CD4-positive, CD25-positive, alpha-beta regulatory T cell (primary cell): Measurements from ENCODE around the gene RORB. TPM values are rescaled to one million over a fixed set of nuclear protein-coding genes. Genes with fewer than 3 reads are reported as not detected.

ENCODE experiments used
- ATAC-seq, 2 donors: fragments of 150-1000 bp; cut with Tn5 transposase; one replicate each; pipeline ENCODE4 v1.10.0; 2021; ENCODE audit warnings: low read depth in 2 of 2, moderate number of reproducible peaks in 2 of 2, moderate library complexity in 1 of 2
- DNase-seq, 3 donors: peaks; one replicate each; pipeline versions ENCODE4 v3.0.0 to v3.0.0-alpha.2; 2012 to 2022; ENCODE audit warnings: mixed read lengths in 1 of 3
- H3K27ac ChIP-seq: one replicate; pipeline ENCODE4 v1.7.0; 2013; ENCODE audit warnings: mild to moderate bottlenecking, low read length; ENCODE audit not compliant: insufficient read depth, poor library complexity, severe bottlenecking
- H3K27me3 ChIP-seq: one replicate; pipeline ENCODE4 v1.7.0; 2013; ENCODE audit warnings: low read length; ENCODE audit not compliant: control insufficient read depth, insufficient read depth
- H3K36me3 ChIP-seq: one replicate; pipeline ENCODE4 v1.7.0; 2013; ENCODE audit warnings: mild to moderate bottlenecking, low read length, moderate library complexity; ENCODE audit not compliant: control insufficient read depth, insufficient read depth
- H3K4me1 ChIP-seq: 2 replicates; pipeline ENCODE4 v1.7.0; 2013; ENCODE audit warnings: mild to moderate bottlenecking, low read length; ENCODE audit not compliant: insufficient read depth, control insufficient read depth, poor library complexity, severe bottlenecking
- H3K4me3 ChIP-seq: one replicate; pipeline ENCODE4 v1.7.0; 2013; ENCODE audit warnings: low read depth, mild to moderate bottlenecking, low read length, moderate library complexity
- H3K9me3 ChIP-seq, 2 experiments: 1 replicate in 1 of 2; 2 replicates in 1 of 2; pipeline ENCODE4 v1.7.0; 2013; ENCODE audit warnings: low read length in 2 of 2, mild to moderate bottlenecking in 1 of 2, moderate library complexity in 1 of 2; ENCODE audit not compliant: control insufficient read depth in 2 of 2
- H3K27ac Mint-ChIP-seq, 3 donors: one replicate each; pipeline ENCODE4 v1.8.0; 2020 to 2022; ENCODE audit warnings: mild to moderate bottlenecking in 3 of 3, mixed read lengths in 3 of 3, moderate library complexity in 2 of 3
- H3K27me3 Mint-ChIP-seq: one replicate; pipeline ENCODE4 v1.8.0; 2022; ENCODE audit warnings: mild to moderate bottlenecking, mixed read lengths
- H3K36me3 Mint-ChIP-seq: one replicate; pipeline ENCODE4 v1.8.0; 2020; ENCODE audit warnings: mixed read lengths
- H3K4me1 Mint-ChIP-seq, 4 donors: one replicate each; pipeline ENCODE4 v1.8.0; 2020 to 2022; ENCODE audit warnings: mixed read lengths in 4 of 4, mild to moderate bottlenecking in 1 of 4
- H3K4me3 Mint-ChIP-seq, 4 donors: one replicate each; pipeline ENCODE4 v1.8.0; 2020 to 2022; ENCODE audit warnings: mild to moderate bottlenecking in 4 of 4, mixed read lengths in 4 of 4, moderate library complexity in 3 of 4
- H3K9me3 Mint-ChIP-seq, 7 donors: one replicate each; pipeline ENCODE4 v1.8.0; 2020 to 2022; ENCODE audit warnings: mixed read lengths in 7 of 7, mild to moderate bottlenecking in 3 of 7, moderate library complexity in 2 of 7
- polyA plus RNA-seq, 4 donors: library from polyadenylated mRNA; unstranded; fragments of 300-500 nt; fragmentation: Illumina TruSeq; gene quantifications; one replicate each; pipeline ENCODE4 v1.2.3, GENCODE V29; 2021
- total RNA-seq: library from RNA; stranded (reverse); gene quantifications from one replicate; pipeline ENCODE4 v1.2.3, GENCODE V29; 2022

RORB gene
- total and polyA plus RNA-seq, 5 donors from 2014 or later: not detected

DNA sequence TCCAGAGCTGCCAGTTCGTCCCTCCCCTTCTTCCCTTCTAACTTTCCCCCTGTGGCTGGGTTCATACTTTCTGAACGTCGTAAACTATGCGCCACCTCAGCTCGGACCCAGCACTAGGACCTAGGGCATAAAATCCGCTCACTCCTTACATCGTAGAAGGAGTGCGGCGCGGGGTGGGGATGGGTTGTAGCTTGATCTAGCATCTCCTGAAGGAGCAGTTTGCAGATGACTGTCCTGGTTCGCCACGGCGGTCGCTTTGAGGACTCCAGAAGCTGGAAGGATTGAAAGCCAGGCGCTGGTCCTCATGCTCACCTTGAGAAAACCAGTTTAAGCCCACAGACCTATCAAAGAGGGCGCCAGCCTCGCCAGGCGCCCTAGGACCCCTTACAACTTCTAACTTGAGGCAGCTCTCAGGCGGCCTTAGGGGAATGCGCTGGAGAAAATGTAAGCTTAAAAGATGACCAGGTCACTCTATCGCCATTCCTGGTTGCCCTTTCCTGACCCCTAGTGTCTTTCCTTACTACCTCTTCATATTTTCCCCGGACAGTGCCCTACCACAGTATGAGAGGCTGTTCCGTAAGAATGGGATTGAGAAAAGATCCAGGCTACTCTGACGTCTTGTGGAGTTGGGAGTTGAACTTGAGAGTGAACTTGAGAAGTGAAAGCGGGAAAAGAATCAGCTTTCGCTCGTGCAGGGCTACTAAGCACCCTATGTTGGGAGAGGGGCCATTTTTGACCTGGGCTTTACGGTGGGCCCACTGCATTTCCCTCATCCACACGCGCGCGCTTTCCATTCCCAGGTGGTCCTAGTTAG is 2.8 kb downstream of the RORB start:
- Histone ChIP-seq H3K27me3 (peaks cover 20% of the 10 kb centered on the region), H3K27ac (no peak overlapping the region), H3K4me3 (no peak overlapping the region), H3K9me3 (no peaks in the 10 kb centered on the region), H3K36me3 (no peaks in the 10 kb centered on the region), H3K4me1 (peaks cover 6% of the 10 kb centered on the region)
- Mint-ChIP-seq H3K9me3 (peaks cover 0 to 8% (median 0%) of the 10 kb centered on the region in 7 donors), H3K4me1 (peaks cover 9 to 28% (median 13%) of the 10 kb centered on the region in 4 donors), H3K27ac (no peak overlapping the region), H3K36me3 (no peaks in the 10 kb centered on the region), H3K27me3 (peaks cover 64% of the 10 kb centered on the region), H3K4me3 (peak overlapping the region; percentile 8 to 50 (median 40))
- DNase-seq (no peak), ATAC-seq (no peak)

DNA sequence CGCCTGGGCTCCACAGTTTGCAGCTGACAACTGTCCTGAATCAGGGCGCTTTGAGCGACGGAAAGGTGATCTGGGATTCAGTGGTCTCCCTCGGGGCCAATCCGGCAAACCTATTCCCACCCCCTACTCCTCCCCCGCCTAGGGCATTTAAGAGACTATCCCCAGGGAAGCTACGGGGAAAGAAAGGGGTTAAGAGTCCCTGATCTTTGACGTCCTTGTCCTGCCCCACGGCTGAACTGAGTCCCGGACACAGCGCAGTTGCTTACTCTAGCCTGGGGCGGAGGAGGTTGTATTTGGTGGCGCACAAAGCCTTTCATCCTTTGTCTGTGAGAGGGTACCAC is 3.4 kb downstream of the RORB start:
- Mint-ChIP-seq H3K9me3 (peaks cover 0 to 8% (median 0%) of the 10 kb centered on the region in 7 donors), H3K4me3 (peak overlapping the region in 3 of 4 donors; percentile 8 to 25 (median 13)), H3K27ac (no peak overlapping the region), H3K4me1 (peaks cover 9 to 28% (median 13%) of the 10 kb centered on the region in 4 donors), H3K36me3 (no peaks in the 10 kb centered on the region), H3K27me3 (peaks cover 62% of the 10 kb centered on the region)
- H3K27me3 ChIP-seq: peaks cover 19% of the 10 kb centered on the region
- H3K27ac ChIP-seq: no peak overlapping the region
- no peak for ATAC-seq
- no peaks in the 10 kb centered on the region for H3K36me3 ChIP-seq
- DNase-seq: no peak
- no peak overlapping the region for H3K4me3 ChIP-seq
- H3K4me1 ChIP-seq: peaks cover 6% of the 10 kb centered on the region
- H3K9me3 ChIP-seq: no peaks in the 10 kb centered on the region

DNA sequence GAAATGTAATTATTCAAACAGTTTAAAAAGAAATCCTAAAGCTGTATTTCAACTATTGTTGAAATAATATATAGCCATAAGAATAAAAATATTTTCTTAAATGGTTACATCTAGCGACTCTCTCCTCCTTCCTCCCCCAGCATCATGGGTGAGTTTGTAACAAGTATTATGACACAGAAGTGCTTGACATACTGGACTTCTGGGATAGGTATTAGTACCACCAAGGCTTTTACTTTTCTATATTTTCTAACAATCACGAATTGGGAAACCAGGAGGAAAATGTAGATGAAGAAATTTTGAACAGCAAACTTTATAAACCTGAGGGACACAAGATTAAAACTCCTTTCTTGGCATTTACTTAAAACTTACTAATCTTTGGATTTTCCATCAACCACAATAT is 4.4 kb downstream of the RORB start:
- H3K27ac ChIP-seq: no peak overlapping the region
- Mint-ChIP-seq H3K27ac (no peak overlapping the region), H3K36me3 (no peaks in the 10 kb centered on the region), H3K27me3 (peaks cover 53% of the 10 kb centered on the region), H3K4me1 (peaks cover 8 to 26% (median 10%) of the 10 kb centered on the region in 4 donors), H3K9me3 (peaks cover 0 to 4% (median 0%) of the 10 kb centered on the region in 7 donors), H3K4me3 (no peak overlapping the region)
- DNase-seq: no peak
- peaks cover 6% of the 10 kb centered on the region for H3K4me1 ChIP-seq
- H3K36me3 ChIP-seq: no peaks in the 10 kb centered on the region
- H3K9me3 ChIP-seq: no peaks in the 10 kb centered on the region
- H3K27me3 ChIP-seq: peaks cover 10% of the 10 kb centered on the region
- no peak for ATAC-seq
- no peak overlapping the region for H3K4me3 ChIP-seq

DNA sequence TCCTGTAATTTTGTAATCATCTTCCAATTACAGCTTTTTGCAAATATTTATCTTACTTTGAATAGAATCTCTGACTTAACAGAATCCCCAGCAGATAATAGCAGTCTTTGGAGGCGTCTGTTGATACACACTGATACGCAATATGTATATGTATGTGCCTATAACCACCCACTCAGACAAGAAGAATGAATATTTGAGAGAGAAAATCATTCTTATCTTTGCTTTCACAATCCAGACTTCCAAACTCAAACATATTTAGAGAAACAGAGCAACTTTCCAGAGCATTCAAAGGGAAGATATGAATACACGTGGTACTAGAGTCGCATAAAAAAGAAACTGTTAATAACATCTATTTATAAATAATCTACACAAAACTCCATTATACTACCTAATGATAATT is 6.1 kb downstream of the RORB start:
- no peak overlapping the region for H3K27ac Mint-ChIP-seq
- peaks cover 0 to 15% (median 1%) of the 10 kb centered on the region in 4 donors for H3K4me1 Mint-ChIP-seq
- Histone ChIP-seq H3K27ac (no peak overlapping the region), H3K4me1 (peaks cover 5% of the 10 kb centered on the region), H3K9me3 (no peaks in the 10 kb centered on the region), H3K4me3 (no peak overlapping the region), H3K27me3 (peaks cover 10% of the 10 kb centered on the region), H3K36me3 (no peaks in the 10 kb centered on the region)
- no peak overlapping the region for H3K4me3 Mint-ChIP-seq
- H3K9me3 Mint-ChIP-seq: peaks cover 0 to 2% (median 0%) of the 10 kb centered on the region in 7 donors
- DNase-seq (no peak), ATAC-seq (no peak)
- peaks cover 36% of the 10 kb centered on the region for H3K27me3 Mint-ChIP-seq
- no peaks in the 10 kb centered on the region for H3K36me3 Mint-ChIP-seq

DNA sequence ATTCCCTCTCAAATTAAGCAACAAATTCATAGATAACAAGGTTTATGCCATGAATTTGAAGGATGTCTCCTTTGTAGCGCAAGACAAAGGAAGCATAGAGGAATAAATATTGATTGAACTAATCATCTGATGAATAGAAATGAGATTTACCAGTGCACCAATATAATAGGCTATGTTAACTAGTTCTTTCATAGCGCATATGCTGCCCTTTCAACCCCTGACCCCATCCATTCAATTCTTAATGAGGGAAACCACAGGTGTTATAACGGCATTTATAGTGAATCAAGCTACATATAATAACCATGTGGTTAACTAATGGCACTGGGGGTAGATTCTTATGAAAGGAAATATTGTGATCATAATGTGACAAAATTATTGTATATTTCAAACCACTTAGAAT is 6.5 kb downstream of the RORB start:
- Histone ChIP-seq H3K27ac (no peak overlapping the region), H3K4me3 (no peak overlapping the region), H3K9me3 (no peaks in the 10 kb centered on the region), H3K4me1 (peaks cover under 1% of the 10 kb centered on the region), H3K27me3 (peaks cover 10% of the 10 kb centered on the region), H3K36me3 (no peaks in the 10 kb centered on the region)
- DNase-seq: no peak
- Mint-ChIP-seq H3K4me1 (peaks cover 0 to 15% (median 1%) of the 10 kb centered on the region in 4 donors), H3K4me3 (no peak overlapping the region), H3K36me3 (no peaks in the 10 kb centered on the region), H3K27ac (no peak overlapping the region), H3K27me3 (peaks cover 32% of the 10 kb centered on the region), H3K9me3 (peaks cover 0 to 2% (median 0%) of the 10 kb centered on the region in 7 donors)
- ATAC-seq: no peak

DNA sequence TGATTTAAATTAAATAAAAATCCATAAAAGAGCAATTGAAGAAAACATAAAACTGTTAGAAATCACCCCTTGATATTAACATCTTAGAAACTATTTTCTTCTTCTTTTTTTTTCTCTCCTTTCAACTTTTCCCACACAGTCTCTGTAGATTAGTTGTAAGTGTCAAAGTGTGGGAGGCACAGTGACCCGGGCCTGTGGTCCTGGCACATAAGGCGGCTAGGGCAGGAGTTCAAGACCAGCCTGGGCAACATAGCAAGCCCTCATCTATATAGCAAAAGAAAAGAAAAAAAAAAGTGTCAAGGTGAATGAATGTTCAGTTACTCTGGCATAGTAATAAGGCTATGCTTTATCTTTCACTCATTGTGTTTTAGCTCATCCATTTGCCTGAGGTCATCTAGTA is 14.2 kb downstream of the RORB start:
- Histone ChIP-seq H3K4me1 (no peaks in the 10 kb centered on the region), H3K4me3 (no peak overlapping the region), H3K27me3 (no peaks in the 10 kb centered on the region), H3K9me3 (no peaks in the 10 kb centered on the region), H3K27ac (no peak overlapping the region), H3K36me3 (no peaks in the 10 kb centered on the region)
- no peaks in the 10 kb centered on the region for H3K27me3 Mint-ChIP-seq
- H3K36me3 Mint-ChIP-seq: no peaks in the 10 kb centered on the region
- no peak for DNase-seq
- peaks cover 0 to 3% (median 0%) of the 10 kb centered on the region in 7 donors for H3K9me3 Mint-ChIP-seq
- no peak for ATAC-seq
- H3K27ac Mint-ChIP-seq: no peak overlapping the region
- no peaks in the 10 kb centered on the region for H3K4me1 Mint-ChIP-seq
- H3K4me3 Mint-ChIP-seq: no peak overlapping the region

DNA sequence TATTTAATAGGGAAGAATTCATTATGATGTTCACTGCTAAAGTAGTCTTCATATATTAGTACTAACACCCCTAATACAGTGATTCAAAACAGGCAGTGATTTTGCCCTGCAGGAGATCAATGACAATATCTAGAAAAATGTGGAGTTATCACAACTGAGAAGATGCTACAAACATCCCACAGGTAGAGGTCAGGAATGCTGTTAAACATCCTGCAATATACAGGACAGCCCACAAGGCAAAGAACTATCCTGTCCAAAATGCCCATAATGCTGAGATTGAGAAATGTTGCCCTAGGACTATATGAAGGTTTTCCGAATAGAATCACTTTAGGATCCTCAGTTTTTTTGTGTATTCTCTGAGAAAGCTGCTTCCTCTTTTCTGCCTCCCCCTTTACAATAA is 15.3 kb downstream of the RORB start:
- Histone ChIP-seq H3K36me3 (no peaks in the 10 kb centered on the region), H3K4me1 (no peaks in the 10 kb centered on the region), H3K27ac (no peak overlapping the region), H3K27me3 (no peaks in the 10 kb centered on the region), H3K4me3 (no peak overlapping the region), H3K9me3 (no peaks in the 10 kb centered on the region)
- Mint-ChIP-seq H3K4me3 (no peak overlapping the region), H3K4me1 (no peaks in the 10 kb centered on the region), H3K36me3 (no peaks in the 10 kb centered on the region), H3K9me3 (peaks cover 0 to 3% (median 0%) of the 10 kb centered on the region in 7 donors), H3K27ac (no peak overlapping the region), H3K27me3 (no peaks in the 10 kb centered on the region)
- DNase-seq: no peak
- ATAC-seq: no peak

DNA sequence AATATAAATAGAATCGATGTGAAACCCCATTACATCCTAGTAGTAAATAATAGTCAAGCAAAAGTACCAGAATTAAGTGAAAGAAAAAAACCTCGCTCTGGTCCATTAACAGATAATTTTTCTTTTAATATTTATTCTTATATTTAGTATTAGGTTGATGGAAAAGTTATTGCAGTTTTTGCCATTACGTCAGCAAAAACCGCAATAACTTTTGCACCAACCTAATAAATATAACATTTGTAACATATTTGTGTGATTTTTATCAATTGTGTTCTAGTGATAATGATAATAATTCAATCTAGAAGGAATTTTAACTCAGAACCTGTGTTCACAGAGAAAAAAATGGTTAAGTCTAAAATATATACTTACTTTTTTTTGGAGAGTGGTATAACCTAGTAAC is 16.1 kb downstream of the RORB start:
- Histone ChIP-seq H3K4me1 (no peaks in the 10 kb centered on the region), H3K36me3 (no peaks in the 10 kb centered on the region), H3K27ac (no peak overlapping the region), H3K4me3 (no peak overlapping the region), H3K27me3 (no peaks in the 10 kb centered on the region), H3K9me3 (no peaks in the 10 kb centered on the region)
- no peaks in the 10 kb centered on the region for H3K27me3 Mint-ChIP-seq
- no peak for ATAC-seq
- no peak overlapping the region for H3K4me3 Mint-ChIP-seq
- H3K27ac Mint-ChIP-seq: no peak overlapping the region
- DNase-seq: no peak
- no peaks in the 10 kb centered on the region for H3K36me3 Mint-ChIP-seq
- no peaks in the 10 kb centered on the region for H3K4me1 Mint-ChIP-seq
- peaks cover 0 to 3% (median 0%) of the 10 kb centered on the region in 7 donors for H3K9me3 Mint-ChIP-seq
